Loucy (cell line): Measurements from ENCODE around the gene PITRM1.

ENCODE experiments used
- EZH2phosphoT487 ChIP-seq: fragments of 200-600 bp; IDR thresholded peaks from 2 replicates; pipeline ENCODE4 v1.6.1; 2018; ENCODE audit warnings: antibody characterized with exemption, mild to moderate bottlenecking, moderate library complexity, borderline replicate concordance
- TF ChIP-seq, protein P1 (sequence below): fragments of 200-600 bp; sonication (generic); conservative IDR thresholded peaks from 2 replicates; pipeline ENCODE4 v1.5.1; 2014; ENCODE audit warnings: mild to moderate bottlenecking, antibody characterized with exemption, low read length

DNA sequence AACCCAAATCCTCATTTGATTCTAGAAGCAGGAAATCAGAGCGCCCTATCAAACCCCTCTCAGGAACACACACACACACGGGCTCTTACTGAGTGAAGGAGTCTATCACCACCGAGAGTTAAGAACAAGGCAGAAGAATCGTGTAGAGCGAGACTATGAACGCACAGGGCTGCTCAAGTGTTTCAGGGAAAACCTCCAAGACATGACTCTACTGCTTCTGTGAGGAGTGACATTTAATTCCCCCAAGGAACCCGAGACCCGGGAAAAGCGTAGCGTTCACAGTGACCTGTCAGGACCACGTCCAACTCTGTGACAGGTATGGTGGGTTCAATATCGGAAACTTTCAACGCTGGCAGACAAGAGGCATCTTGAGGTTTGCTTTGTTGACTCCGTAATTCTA is 21.6 kb downstream of the PITRM1 start:
- TF ChIP-seq, protein P1, sequence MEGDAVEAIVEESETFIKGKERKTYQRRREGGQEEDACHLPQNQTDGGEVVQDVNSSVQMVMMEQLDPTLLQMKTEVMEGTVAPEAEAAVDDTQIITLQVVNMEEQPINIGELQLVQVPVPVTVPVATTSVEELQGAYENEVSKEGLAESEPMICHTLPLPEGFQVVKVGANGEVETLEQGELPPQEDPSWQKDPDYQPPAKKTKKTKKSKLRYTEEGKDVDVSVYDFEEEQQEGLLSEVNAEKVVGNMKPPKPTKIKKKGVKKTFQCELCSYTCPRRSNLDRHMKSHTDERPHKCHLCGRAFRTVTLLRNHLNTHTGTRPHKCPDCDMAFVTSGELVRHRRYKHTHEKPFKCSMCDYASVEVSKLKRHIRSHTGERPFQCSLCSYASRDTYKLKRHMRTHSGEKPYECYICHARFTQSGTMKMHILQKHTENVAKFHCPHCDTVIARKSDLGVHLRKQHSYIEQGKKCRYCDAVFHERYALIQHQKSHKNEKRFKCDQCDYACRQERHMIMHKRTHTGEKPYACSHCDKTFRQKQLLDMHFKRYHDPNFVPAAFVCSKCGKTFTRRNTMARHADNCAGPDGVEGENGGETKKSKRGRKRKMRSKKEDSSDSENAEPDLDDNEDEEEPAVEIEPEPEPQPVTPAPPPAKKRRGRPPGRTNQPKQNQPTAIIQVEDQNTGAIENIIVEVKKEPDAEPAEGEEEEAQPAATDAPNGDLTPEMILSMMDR, result no peak
- TF ChIP-seq EZH2phosphoT487, result no peak
